Thoracic aorta (tissue), 2 donors: ENCODE data around the gene MAPRE3. TPM values are rescaled to one million over a fixed set of nuclear protein-coding genes. Genes with fewer than 3 reads are reported as not detected.

Source experiments
- ATAC-seq: fragments of 150-250 bp; one replicate; pipeline ENCODE4 v1.8.0; 2017; ENCODE audit warnings: low read depth; ENCODE audit not compliant: insufficient number of reproducible peaks, low FRiP score
- DNase-seq: peaks from one replicate; pipeline ENCODE4 v3.0.0-alpha.2; 2020; ENCODE audit warnings: low spot score
- H3K27ac ChIP-seq, 2 donors: fragments of 200-600 bp; sonication (generic); 1 replicate in 1 of 2; 2 replicates in 1 of 2; pipeline ENCODE4 v1.5.1; 2016; ENCODE audit warnings: mild to moderate bottlenecking in 2 of 2, moderate library complexity in 2 of 2
- H3K27me3 ChIP-seq: fragments of 200-600 bp; sonication (generic); replicated peaks from 2 replicates; pipeline ENCODE4 v1.6.0; 2016; ENCODE audit warnings: mild to moderate bottlenecking; ENCODE audit not compliant: insufficient read depth
- H3K36me3 ChIP-seq: fragments of 200-600 bp; sonication (generic); one replicate; pipeline ENCODE4 v1.5.1; 2016
- H3K4me1 ChIP-seq, 2 donors: fragments of 200-600 bp; sonication (generic); 1 replicate in 1 of 2; 2 replicates in 1 of 2; pipeline versions ENCODE4 v1.5.1 to v1.6.0; 2016; ENCODE audit warnings: low read depth in 2 of 2, mild to moderate bottlenecking in 1 of 2; ENCODE audit not compliant: control insufficient read depth in 1 of 2
- H3K4me3 ChIP-seq: fragments of 200-600 bp; sonication (generic); 2 replicates; pipeline ENCODE4 v1.5.1; 2016; ENCODE audit warnings: mild to moderate bottlenecking
- H3K9me3 ChIP-seq: fragments of 200-600 bp; sonication (generic); 2 replicates; pipeline ENCODE4 v1.5.1; 2016
- CTCF ChIP-seq: fragments of 200-600 bp; sonication (generic); IDR thresholded peaks from one replicate; pipeline ENCODE4 v1.5.1; 2019; ENCODE audit warnings: antibody characterized with exemption
- total RNA-seq, 2 donors: library from RNA; depleted of rRNA; stranded (reverse); fragments of >200 nt; gene quantifications; one replicate each; pipeline versions ENCODE4 v1.1.0 to v1.2.3, GENCODE V29; 2016

Gene MAPRE3
- total RNA-seq, 2 donors from 2014 or later: 9.1 to 29.9 TPM

- Histone ChIP-seq H3K36me3 (no peaks in the 10 kb centered on the region), H3K27me3 (no peaks in the 10 kb centered on the region), H3K27ac (no peak overlapping the region), H3K4me1 (no peaks in the 10 kb centered on the region), H3K9me3 (no peaks in the 10 kb centered on the region), H3K4me3 (no peak overlapping the region)
- TF ChIP-seq CTCF: no peak
- ATAC-seq: no peak
- no peak for DNase-seq
Observed at GRCh38 chr2:27006602-27007415, 36.4 kb downstream of the MAPRE3 start.

DNA sequence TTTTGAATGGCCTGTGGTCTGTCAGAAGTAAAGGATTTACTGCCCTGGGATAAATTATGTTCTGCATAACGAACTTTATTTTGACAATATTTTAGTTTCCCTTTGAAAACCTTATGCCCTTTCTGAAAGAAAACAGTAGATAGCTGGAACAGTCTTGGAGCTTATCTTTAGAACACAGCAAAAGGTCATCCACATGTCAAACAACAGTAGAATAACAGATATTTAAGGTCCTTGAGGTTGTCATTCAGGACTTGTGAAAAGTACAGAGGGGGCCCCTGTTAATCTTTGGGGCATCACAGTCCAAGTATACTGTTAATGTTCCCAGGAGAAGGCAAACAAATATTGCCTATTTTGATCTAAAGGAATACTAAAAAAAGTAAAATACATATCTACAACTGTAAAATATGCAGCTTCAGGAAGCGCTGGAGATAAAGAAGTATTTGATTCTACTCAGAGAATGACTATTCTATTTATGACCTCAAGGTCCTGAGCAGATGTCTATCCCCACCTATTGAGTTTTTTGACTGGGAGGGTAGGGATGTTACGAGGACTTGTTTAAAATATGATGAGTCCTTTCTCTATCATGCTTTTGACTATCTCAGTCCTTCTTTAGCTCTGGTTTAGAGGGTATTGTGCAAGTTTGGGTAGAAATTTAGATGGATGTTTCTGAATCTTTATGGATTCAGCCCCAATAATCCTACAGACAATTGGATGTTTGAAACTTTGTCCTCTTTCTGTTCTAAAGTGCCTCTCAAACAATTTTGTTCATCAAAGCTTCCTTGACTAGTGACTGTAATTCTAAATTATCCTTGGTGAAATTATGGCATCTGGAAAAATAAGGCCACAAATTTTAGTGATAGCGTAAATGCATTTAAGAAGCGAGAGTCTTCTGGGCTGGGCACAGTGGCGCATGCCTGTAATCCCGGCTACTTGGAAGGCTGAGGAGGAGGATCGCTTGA lies 37.3 kb downstream of the MAPRE3 start:
- ATAC-seq (no peak), DNase-seq (no peak)
- no peaks in the 10 kb centered on the region for H3K4me1 ChIP-seq
- H3K4me3 ChIP-seq: no peak overlapping the region
- no peaks in the 10 kb centered on the region for H3K9me3 ChIP-seq
- no peak overlapping the region for H3K27ac ChIP-seq
- no peak for TF ChIP-seq CTCF
- no peaks in the 10 kb centered on the region for H3K36me3 ChIP-seq
- H3K27me3 ChIP-seq: no peaks in the 10 kb centered on the region

DNA sequence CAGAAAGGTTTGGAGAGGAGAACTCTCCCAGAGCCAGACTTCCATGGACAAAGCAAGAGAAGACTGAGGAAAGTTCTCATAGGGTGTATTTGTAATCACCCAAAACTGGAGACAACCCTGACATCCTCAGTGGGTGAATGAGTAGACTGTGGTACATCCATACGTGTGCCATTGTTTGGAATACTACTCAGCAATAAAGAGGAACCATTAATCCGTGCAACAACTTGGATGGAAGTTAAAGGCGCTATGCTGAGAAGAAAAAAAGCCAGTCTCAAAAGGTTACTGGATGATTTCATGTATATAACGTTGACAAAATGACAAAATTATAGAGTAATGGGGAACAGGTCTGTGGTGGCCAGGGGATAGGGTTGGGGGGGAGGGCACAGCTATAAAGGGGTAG lies 38.2 kb downstream of the MAPRE3 start:
- Histone ChIP-seq H3K4me3 (no peak overlapping the region), H3K4me1 (no peaks in the 10 kb centered on the region), H3K27ac (no peak overlapping the region), H3K9me3 (no peaks in the 10 kb centered on the region), H3K27me3 (no peaks in the 10 kb centered on the region), H3K36me3 (no peaks in the 10 kb centered on the region)
- DNase-seq (no peak), ATAC-seq (no peak)
- TF ChIP-seq CTCF: no peak

DNA sequence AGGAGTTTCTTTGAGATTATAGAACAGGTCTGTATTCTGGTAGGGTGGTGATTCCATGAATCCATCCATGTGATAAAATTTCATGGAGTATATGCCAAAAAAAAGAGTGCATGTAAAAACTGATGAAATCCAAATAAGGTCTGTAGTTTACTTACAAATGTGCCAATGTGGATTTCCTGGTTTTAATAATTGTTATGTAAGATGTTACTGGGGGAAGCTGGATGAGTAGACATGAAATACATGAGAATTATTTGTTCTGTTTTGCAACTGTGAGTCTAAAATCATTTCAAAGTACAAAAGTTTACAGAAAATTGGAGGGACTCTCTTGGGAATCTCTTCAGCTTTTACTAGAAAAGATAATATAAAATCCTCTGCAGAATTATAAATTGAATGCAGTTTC lies 38.6 kb downstream of the MAPRE3 start:
- DNase-seq (no peak), ATAC-seq (no peak)
- Histone ChIP-seq H3K4me3 (no peak overlapping the region), H3K27ac (no peak overlapping the region), H3K9me3 (no peaks in the 10 kb centered on the region), H3K27me3 (no peaks in the 10 kb centered on the region), H3K4me1 (no peaks in the 10 kb centered on the region), H3K36me3 (no peaks in the 10 kb centered on the region)
- no peak for TF ChIP-seq CTCF

DNA sequence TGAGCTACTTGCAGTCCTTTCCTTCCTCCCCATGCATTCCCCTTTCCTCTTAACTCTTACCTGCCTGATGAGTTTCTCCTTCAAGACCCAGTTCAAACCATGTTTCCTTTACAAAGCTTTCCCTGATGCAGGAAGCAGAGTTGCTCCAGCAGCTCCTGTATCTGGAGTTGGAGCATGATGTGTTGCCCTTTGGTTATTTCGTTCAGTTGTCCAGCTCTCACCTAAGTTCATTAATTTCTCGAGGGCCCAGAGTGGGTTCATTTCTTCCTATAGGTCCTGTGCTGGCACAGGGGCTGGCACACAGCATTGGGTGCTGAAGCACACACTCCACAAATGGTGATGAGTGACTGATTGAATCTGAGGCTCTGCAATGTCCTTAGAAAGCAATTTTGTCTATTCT lies 39.3 kb downstream of the MAPRE3 start:
- H3K4me3 ChIP-seq: no peak overlapping the region
- no peak for TF ChIP-seq CTCF
- no peak overlapping the region for H3K27ac ChIP-seq
- ATAC-seq (no peak), DNase-seq (no peak)
- no peaks in the 10 kb centered on the region for H3K4me1 ChIP-seq
- no peaks in the 10 kb centered on the region for H3K36me3 ChIP-seq
- H3K27me3 ChIP-seq: no peaks in the 10 kb centered on the region
- no peaks in the 10 kb centered on the region for H3K9me3 ChIP-seq
